PC-9 (cell line): Measurements from ENCODE around the gene INPP4A. TPM values are rescaled to one million over a fixed set of nuclear protein-coding genes. Genes with fewer than 3 reads are reported as not detected.

Experiments used
- BruUV-seq: library from RNA; stranded (reverse); fragments of 400-500 nt; replicated peaks from 2 replicates; lab custom pipeline; 2021; lab: Mats Ljungman, UMichigan
- CTCF ChIA-PET: fragments of 300-600 bp; sonication (Branson Sonifier 250); formaldehyde crosslinking; loops from one replicate; lab custom pipeline; 2022; ENCODE audit warnings: antibody characterized with exemption; lab: Charles Lee
- POLR2A ChIA-PET: fragments of 300-600 bp; sonication (Branson Sonifier 250); formaldehyde crosslinking; loops from one replicate; lab custom pipeline; 2022; ENCODE audit warnings: antibody characterized with exemption; ENCODE audit not compliant: unreplicated experiment; lab: Charles Lee
- DNase-seq, 2 experiments: peaks; one replicate each; pipeline versions ENCODE4 v3.0.0 to v3.0.0-alpha.2; 2015 to 2022; ENCODE audit warnings: mixed read lengths in 1 of 2
- H2AFZ ChIP-seq: fragments of 200-600 bp; sonication (generic); 2 replicates; pipeline ENCODE4 v1.8.1; 2017; ENCODE audit warnings: antibody characterized with exemption
- H3F3A ChIP-seq: fragments of 200-600 bp; sonication (generic); 2 replicates; pipeline ENCODE4 v1.8.1; 2017; ENCODE audit warnings: antibody characterized with exemption, mild to moderate bottlenecking, low read depth; ENCODE audit not compliant: insufficient read depth
- H3K27ac ChIP-seq: fragments of 200-600 bp; sonication (generic); 2 replicates; pipeline ENCODE4 v1.6.1; 2016; ENCODE audit warnings: mixed run types
- H3K27me3 ChIP-seq: fragments of 200-600 bp; sonication (generic); 2 replicates; pipeline ENCODE4 v1.6.1; 2016; ENCODE audit warnings: low read depth, mixed run types; ENCODE audit not compliant: insufficient read depth
- H3K36me3 ChIP-seq: fragments of 200-600 bp; sonication (generic); 2 replicates; pipeline ENCODE4 v1.6.1; 2016; ENCODE audit warnings: low read depth, mixed run types
- H3K4me1 ChIP-seq: fragments of 200-600 bp; sonication (generic); replicated peaks from 2 replicates; pipeline ENCODE4 v1.6.1; 2016; ENCODE audit warnings: mixed run types; ENCODE audit not compliant: insufficient read depth
- H3K4me2 ChIP-seq: fragments of 200-600 bp; sonication (generic); 2 replicates; pipeline ENCODE4 v1.6.1; 2017; ENCODE audit warnings: mixed run types
- H3K4me3 ChIP-seq: fragments of 200-600 bp; sonication (generic); 2 replicates; pipeline ENCODE4 v1.6.1; 2016; ENCODE audit warnings: mixed run types
- H3K79me2 ChIP-seq: fragments of 200-600 bp; sonication (generic); 2 replicates; pipeline ENCODE4 v1.6.1; 2017; ENCODE audit warnings: low read depth, mixed run types
- H3K9me2 ChIP-seq: fragments of 200-600 bp; sonication (generic); 2 replicates; pipeline ENCODE4 v1.8.1; 2017; ENCODE audit warnings: mild to moderate bottlenecking; ENCODE audit not compliant: insufficient read depth
- H3K9me3 ChIP-seq: fragments of 200-600 bp; sonication (generic); 2 replicates; pipeline ENCODE4 v1.8.1; 2016; ENCODE audit warnings: low read depth; ENCODE audit not compliant: insufficient read depth
- H4K20me1 ChIP-seq: fragments of 200-600 bp; sonication (generic); 2 replicates; pipeline ENCODE4 v1.8.1; 2017; ENCODE audit not compliant: insufficient read depth
- CTCF ChIP-seq: fragments of 200-600 bp; sonication (generic); conservative IDR thresholded peaks from 2 replicates; pipeline ENCODE4 v1.6.1; 2017; ENCODE audit warnings: mixed run types, antibody characterized with exemption, mild to moderate bottlenecking, moderate library complexity
- EZH2 ChIP-seq: fragments of 200-600 bp; sonication (generic); IDR thresholded peaks from 2 replicates; pipeline ENCODE4 v1.8.0; 2017; ENCODE audit warnings: antibody characterized with exemption, low read depth
- intact Hi-C: fragments of 100-400 bp; cut with micrococcal nuclease; formaldehyde crosslinking; loops from one replicate; pipeline ENCODE4 v1.10.0; 2022; ENCODE audit not compliant: unreplicated experiment
- total RNA-seq: library from RNA; stranded (reverse); gene quantifications from 2 replicates; pipeline ENCODE4 v1.2.3, GENCODE V29; 2021

The INPP4A gene
- total RNA-seq, 1 experiment from 2014 or later, result 52.9 TPM

GRCh38 chr2:98469862-98470544, 25.3 kb downstream of the INPP4A start:
- no peak for DNase-seq
- no peaks in the 10 kb centered on the region for H3F3A ChIP-seq
- TF ChIP-seq CTCF, result no peak
- no peak for TF ChIP-seq EZH2
- intact Hi-C loops, result no loop called here
- H3K27ac ChIP-seq, result no peak overlapping the region
- no peaks in the 10 kb centered on the region; the same call in 1 of the 2 replicates for H4K20me1 ChIP-seq
- no TSS peak for BruUV-seq
- no peak overlapping the region for H3K4me3 ChIP-seq
- CTCF ChIA-PET, result no interaction called here
- POLR2A ChIA-PET, result interaction anchor here (0.6 kb wide), 1 partner anchor 671 kb away, joined by 6 read pairs; no protein-coding TSS in a partner anchor
- H3K79me2 ChIP-seq, result peaks cover 29% of the 10 kb centered on the region
- H3K9me2 ChIP-seq, result no peaks in the 10 kb centered on the region
- no peak overlapping the region for H2AFZ ChIP-seq
- no peaks in the 10 kb centered on the region for H3K36me3 ChIP-seq
- no peaks in the 10 kb centered on the region for H3K9me3 ChIP-seq
- no peaks in the 10 kb centered on the region for H3K27me3 ChIP-seq
- H3K4me2 ChIP-seq, result no peak overlapping the region
- peaks cover 11% of the 10 kb centered on the region for H3K4me1 ChIP-seq

GRCh38 chr2:98470851-98471255, 26.2 kb downstream of the INPP4A start:
- peaks cover 6% of the 10 kb centered on the region for H3K4me1 ChIP-seq
- no peaks in the 10 kb centered on the region; the same call in 1 of the 2 replicates for H4K20me1 ChIP-seq
- H3K27me3 ChIP-seq, result no peaks in the 10 kb centered on the region
- intact Hi-C loops, result no loop called here
- no peak overlapping the region for H3K4me3 ChIP-seq
- DNase-seq, result no peak
- no peak overlapping the region for H3K4me2 ChIP-seq
- TF ChIP-seq CTCF (no peak), EZH2 (no peak)
- peaks cover 31% of the 10 kb centered on the region for H3K79me2 ChIP-seq
- H3K9me3 ChIP-seq, result no peaks in the 10 kb centered on the region
- H3F3A ChIP-seq, result no peaks in the 10 kb centered on the region
- H3K9me2 ChIP-seq, result no peaks in the 10 kb centered on the region
- H3K36me3 ChIP-seq, result no peaks in the 10 kb centered on the region
- BruUV-seq, result no TSS peak
- POLR2A ChIA-PET, result no interaction called here
- CTCF ChIA-PET, result no interaction called here
- H3K27ac ChIP-seq, result no peak overlapping the region
- H2AFZ ChIP-seq, result no peak overlapping the region

GRCh38 chr2:98471402-98472131, 26.9 kb downstream of the INPP4A start:
- H2AFZ ChIP-seq, result no peak overlapping the region
- H3K27ac ChIP-seq, result no peak overlapping the region
- H3F3A ChIP-seq, result no peaks in the 10 kb centered on the region
- TF ChIP-seq EZH2 (no peak), CTCF (no peak)
- ChIA-PET POLR2A (no interaction called here), CTCF (no interaction called here)
- H3K4me2 ChIP-seq, result no peak overlapping the region
- H3K79me2 ChIP-seq, result peaks cover 26% of the 10 kb centered on the region
- no peaks in the 10 kb centered on the region for H3K27me3 ChIP-seq
- intact Hi-C loops, result no loop called here
- no peaks in the 10 kb centered on the region; the same call in 1 of the 2 replicates for H4K20me1 ChIP-seq
- H3K4me3 ChIP-seq, result no peak overlapping the region
- DNase-seq, result no peak
- no peaks in the 10 kb centered on the region for H3K9me3 ChIP-seq
- no peaks in the 10 kb centered on the region for H3K9me2 ChIP-seq
- no TSS peak for BruUV-seq
- H3K4me1 ChIP-seq, result no peaks in the 10 kb centered on the region
- H3K36me3 ChIP-seq, result no peaks in the 10 kb centered on the region
